SH-SY5Y (cell line): ENCODE data around the gene TRPV3.

ENCODE experiments used
- GATA2 ChIP-seq: IDR thresholded peaks from 2 replicates; pipeline ENCODE4 v1.6.1; 2011; ENCODE audit warnings: mild to moderate bottlenecking, low read depth, low read length
- GATA3 ChIP-seq: IDR thresholded peaks from 2 replicates; pipeline ENCODE4 v1.6.1; 2011; ENCODE audit warnings: low read depth, mild to moderate bottlenecking, low read length, moderate library complexity

The TRPV3 gene

DNA sequence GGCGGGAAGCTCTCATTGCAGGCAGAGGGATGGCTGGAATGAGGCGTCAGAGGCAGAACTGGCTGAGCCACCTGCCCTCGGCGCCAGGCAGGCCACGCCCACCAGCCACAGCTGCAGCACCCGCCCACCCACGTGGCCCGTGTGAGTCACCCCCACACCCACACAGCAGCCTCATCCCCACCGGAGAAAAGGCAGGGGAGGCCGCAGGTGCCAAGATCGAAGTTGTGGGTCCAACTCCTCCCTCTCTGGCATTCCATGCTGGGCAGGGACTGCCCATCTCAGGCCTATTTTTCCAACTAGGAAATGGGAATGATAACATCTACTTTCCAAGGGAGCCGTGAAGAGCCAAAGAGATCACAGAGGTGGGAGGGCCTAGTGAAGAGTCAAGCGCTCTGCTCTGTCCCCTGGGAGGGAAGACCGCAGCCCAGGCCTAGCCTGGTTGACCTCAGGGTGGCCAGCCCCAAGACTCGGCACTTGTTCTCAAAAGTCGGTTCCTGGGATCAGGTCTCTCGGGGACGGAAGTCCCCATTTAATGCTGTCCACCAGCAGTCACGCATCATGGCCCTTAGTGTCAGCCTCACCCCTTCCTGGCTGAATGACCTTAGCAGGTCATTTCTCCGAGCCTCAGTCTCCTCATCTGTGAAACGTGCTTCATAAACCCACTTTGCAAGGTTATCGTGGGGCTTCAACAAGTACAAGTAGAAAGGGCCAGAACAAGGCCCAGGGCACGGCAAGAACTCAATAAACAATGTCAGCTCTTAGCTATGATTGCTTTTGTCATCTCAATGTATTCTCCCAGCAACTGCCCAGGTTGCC, at the start of gene TRPV3:
TSS of gene TRPV3 (minus strand) at position 45 of the 816 bp plus-strand sequence. CDS start 2,962 bp downstream, outside the sequence.
- TF ChIP-seq GATA3 (no peak), GATA2 (no peak)

DNA sequence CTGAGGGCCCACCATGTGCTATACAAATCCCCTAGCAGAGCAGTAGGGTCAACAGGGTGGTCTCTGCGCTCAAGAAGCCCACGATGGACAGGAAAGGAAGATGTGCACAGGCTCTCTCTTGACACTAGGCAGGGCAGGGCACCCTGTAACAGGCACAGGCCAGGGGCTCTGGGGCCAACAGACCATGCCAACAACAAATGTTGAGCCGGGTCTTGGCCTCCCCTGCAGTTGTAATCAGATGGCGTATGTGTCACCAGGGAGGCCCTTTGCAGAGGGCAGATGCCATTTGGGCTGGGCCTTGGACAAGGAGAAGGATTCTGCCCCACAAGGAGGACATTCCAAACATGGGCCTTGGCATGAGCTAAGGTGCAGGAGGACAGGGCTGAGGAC, 46.3 kb upstream of the TRPV3 start:
- TF ChIP-seq GATA2 (no peak), GATA3 (no peak)

DNA sequence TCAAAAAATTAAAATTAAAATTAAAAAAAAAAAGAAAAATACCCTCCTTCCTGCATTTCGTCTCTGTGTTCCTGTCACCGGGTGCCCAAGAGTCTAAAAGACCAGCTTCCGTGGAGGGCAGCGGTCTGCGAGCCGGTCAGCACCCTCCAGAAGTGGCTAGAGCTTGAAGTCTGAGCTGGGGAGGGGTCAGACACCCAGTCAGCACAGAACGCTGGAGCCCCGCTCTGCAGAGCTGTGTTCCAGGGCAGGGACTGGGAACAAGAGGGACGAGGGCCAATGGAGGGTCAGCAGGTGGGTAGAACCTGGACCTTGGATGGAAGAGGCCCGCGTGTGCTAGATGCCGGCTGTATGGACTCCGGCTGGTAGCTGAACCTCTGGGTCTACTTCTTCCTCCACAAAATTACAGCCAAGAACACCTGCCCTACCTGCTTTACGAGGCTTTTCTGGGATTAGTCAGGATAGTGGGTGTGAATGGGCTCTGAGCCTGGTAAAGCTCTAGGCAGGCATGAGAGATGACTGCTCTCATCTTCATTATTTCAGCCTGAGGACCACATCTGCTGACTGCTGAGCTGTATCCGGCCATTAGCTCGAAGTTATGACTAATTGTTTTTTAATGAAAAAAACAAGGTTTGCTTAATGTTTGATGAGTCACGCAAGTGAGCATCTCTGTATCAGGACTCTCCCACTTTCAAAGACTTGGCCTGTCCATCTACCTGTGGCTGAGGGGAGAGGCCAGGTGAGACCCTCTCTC, 45.7 kb upstream of the TRPV3 start:
- no peak for TF ChIP-seq GATA2

DNA sequence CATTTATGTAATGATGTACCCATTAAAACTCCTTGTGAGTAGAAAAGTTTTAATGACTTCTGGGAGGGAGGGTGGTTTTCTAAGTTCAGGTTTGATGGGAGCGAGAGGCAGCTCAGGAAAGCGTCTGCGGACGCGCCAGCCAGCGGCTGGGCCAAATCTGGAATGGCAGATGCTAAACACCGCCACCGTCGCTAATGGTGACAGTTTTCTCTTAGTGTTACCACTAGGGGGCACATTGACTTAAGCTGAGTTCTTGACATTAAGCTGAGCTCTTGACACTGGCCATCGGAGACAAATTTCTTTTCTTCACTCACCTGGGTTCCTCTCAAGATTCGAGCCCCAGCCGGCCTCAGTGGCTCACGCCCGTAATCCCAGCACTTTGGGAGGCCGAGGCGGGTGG, 44.9 kb upstream of the TRPV3 start:
- no peak for TF ChIP-seq GATA2
- no peak for TF ChIP-seq GATA3

DNA sequence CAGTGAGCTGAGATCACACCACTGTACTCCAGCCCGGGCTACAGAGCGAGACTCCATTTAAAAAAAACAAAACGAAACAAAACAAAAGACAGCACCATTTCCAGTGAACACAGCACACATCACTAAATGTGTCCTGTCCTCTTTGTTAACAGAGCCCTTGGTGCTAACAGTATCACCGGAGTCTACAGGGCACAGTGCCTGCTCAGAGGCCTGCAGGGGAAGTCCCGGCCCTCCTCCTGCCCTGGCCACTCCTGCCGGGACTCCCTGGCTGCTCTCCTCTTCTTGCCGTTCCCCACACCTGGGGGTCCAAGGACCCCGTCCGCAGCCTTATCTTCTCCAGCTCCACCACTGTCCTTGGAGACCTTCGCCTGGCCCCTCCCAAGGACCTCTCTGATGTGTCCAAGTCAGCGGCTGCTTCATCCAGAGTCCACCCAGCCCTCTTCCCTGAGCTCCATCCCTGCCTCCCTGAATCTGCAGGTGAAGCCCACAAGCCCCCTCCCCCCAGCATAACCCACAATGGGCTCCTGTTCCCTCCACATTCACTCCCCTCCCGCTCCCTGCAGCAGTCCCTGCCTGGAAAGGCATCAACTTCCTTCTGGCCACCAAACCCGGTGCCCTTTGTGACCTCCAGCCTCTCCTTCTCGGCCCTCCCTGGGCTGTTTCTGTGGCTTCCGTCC, 43.1 kb upstream of the TRPV3 start:
- TF ChIP-seq GATA2 (no peak), GATA3 (no peak)

DNA sequence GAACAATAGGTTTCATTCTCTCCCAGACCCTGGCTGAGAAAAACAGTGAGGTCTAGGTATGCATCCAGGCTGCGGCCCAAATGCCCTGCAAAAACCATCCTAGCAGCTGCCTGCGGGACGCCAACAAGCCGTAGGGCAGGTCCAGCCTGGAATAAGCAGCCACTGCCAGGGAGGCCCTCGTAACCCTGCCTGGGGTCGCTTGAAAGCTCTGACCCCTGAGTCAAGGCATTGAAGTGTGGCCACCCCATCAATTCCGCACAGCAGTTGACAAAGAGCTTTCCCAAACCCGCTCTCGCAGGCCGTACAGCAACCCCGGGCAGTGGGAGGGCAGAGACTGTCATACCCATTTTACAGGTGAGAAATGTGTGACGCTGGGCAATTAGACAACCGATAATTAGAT, 40.5 kb upstream of the TRPV3 start:
- no peak for TF ChIP-seq GATA3
- no peak for TF ChIP-seq GATA2

DNA sequence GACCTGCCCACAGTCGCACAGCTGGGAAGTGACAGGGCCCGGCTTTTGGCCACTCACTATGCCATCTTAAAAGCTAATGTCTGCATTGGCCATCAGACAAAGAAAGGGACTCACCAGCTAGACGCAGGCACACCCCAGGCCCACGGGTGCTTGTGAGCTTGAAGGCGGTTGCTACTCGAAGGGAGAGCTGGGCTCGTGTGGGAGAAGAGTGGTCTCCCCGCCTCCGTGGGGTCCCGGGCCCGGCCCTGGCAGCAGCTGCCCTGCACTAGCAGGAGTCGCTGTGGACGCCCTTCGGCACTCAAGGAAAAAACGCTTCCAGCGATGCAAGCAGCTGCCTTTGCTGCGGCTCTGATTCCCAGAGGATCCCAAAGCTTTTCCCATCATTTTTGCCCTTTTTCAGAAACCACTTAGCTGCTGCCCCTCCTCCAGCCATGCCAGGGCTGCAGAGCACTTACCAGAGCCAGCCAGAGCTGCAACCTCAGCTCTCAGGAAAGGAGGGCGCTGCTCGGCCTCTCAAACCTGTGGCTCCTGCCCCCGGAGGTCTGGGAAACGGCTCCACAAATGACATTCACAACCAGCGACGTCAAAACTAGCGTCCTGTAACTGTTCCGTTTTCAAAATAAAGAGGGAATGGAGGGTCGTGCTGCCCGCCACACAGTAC, 39.3 kb upstream of the TRPV3 start:
- no peak for TF ChIP-seq GATA3
- TF ChIP-seq GATA2, result no peak

DNA sequence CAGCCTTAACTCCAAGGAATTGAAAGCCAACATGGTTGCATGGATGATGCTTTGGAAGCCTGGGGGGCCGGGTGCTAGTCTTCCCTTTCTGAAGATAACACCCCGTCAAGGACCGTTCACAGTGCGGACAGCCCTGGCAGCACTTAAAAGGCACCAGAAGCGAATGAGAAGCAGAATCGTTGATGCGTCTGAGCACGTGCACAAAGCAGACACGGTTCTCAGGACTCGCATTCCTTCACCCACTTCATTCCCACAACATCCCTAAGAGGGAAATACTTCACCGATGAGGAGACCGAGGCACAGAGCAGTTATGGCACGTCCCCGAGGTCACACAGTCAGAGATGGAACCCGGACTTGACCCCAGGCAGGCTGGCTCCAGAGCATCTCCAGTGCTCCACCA, 37.4 kb upstream of the TRPV3 start:
- no peak for TF ChIP-seq GATA3

DNA sequence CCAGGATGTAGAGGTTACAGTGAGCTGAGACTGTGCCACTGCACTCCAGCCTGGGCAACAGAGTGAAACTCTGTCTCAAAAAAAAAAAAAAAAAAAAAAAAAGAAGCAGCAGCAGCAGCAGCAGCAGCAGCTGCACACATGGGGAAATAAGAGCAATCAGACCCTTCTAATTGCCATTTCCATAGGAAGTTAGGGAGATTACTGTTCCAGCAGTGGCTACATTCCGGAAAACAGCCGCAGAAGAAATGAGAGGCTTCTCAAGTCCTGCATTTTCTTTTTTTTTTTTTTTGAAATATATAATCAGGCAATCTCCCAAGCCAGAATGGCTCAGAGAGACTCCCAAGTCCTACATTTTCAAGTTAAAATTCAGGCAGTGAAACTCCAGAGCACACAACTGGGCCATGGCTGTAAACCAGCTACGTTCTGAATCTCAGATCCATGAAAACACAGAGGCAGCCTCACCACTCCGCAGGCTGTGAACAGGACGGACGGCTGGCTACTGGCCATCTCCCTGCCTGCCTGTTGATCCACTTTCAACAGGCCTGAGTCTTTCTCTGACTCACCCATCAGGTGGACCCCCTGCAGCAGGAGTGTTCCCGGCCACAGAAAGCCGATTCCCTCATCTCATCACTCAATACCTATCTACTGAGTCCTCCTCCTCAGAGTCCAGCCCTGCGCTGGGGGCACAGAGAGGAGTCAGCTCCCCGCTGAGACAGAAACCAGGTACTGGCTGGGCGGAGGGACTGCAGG, 36.6 kb upstream of the TRPV3 start:
- TF ChIP-seq GATA2, result no peak

DNA sequence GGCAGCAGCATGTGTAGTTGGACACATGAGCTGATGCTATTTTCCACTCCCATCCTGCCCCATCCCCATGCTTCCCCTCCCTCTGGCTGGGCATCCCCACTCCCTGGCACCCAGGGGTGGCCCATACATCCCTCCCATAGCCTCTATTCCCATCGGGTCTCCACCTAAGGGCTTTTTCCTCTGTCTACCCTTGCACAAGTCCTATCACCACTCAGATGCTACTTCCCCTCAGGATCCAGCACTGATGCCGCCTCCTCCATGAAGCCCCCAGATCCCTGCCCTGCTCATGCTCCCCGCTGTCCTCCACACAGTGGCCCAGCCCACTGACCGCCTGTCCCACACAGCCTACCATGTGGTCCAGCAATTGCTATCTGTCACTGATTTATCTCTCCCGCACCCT, 35.8 kb upstream of the TRPV3 start:
- TF ChIP-seq GATA3, result no peak
- TF ChIP-seq GATA2, result no peak

DNA sequence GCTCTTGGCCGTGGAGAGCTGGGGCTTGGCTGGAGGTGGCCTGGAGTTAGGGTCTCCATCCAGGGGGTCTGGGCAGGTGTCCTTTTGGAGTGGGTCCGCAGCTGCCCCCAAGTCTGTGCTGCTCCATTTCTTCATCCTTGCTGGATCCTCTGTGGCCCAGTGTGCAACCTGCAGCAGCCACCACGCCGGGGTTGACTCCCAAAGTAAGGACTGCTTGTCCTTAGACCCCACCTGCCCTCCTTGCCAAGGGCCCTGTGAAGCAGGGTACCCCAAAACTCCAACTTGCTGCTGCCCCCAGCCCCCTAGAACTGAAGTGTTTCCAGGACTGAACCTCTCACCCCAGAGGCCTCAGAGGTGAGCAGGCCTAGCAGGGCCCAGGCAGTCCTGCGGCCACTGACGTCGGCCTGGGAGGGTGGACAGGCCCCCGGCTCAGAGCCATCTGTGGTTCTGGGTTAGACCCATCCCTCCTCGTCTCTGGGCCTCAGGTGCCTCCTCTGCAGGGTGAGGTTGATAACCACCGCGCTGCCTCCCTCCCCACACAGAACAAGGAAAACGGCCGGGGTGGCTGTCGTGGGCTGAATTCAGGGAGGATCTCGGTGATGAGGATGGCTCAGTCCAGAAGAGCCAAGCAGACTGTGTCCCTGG, 34.7 kb upstream of the TRPV3 start:
- no peak for TF ChIP-seq GATA3

DNA sequence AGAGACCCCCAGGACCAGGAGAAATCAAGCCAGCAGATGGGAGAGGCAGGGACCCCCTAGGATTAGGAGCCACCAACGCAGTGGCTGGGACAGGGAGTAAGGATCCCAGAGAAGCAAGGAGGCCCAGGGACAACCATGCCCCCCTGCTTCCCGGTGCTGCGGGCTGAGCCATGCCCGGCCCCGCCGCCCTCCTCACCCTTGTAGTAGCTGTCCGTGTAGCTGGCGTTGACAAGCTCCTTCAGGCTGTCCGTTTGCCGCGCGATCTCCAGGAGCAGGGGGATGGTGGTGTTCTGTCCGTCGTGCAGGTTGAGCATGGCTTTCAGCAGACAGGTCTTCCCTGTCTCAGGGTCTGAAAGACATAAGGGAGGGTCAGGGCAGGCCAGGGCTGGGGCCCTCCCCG, 33.2 kb upstream of the TRPV3 start:
- no peak for TF ChIP-seq GATA3
- TF ChIP-seq GATA2, result no peak

DNA sequence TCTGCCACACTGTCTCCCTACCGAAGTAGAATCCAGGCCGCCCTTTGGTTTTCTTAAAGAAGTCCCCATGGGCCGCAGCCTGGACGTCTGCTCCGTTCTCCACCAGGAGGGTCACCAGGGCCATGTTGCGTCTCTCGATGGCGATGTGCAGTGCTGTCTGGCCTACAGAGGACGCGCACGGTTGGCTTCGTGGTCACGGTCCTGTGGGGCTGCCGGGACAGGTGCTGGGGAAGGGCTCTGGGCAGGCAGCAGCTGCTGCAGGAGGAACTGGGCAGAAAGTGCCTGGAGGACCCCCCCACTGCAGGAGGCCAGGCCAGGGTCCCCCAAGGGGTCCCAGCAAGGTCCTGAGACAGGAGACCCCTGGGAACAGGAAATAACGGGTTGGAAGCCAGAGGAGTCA, 32.6 kb upstream of the TRPV3 start:
- TF ChIP-seq GATA3 (no peak), GATA2 (no peak)

DNA sequence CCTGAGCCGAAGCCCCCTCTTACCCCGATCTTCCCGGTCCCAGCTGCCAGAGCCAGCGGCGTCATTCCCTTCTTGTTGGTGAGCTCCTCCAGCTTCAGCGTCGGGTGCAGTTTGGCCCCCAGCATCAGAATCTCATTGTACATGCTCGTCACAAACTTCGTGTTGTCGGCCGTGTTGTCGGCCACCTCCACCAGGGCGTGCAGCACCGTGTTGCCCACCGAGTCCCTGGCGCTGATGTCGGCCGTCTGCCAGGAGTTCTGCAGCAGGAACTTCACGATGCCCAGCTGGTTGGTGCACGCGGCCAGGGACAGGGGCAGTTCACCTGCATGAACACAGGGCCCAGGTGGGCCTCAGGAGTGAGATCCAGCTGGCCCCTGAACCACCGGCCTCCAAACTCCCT, 32.2 kb upstream of the TRPV3 start:
- TF ChIP-seq GATA2, result no peak
